H9 (cell line): ENCODE data around the gene MAN1A1. TPM values are rescaled to one million over a fixed set of nuclear protein-coding genes. Genes with fewer than 3 reads are reported as not detected.

Source experiments
- DNase-seq: peaks from one replicate; pipeline ENCODE4 v3.0.0-alpha.2; 2017
- H2AFZ ChIP-seq: one replicate; pipeline ENCODE4 v1.6.1; 2013; ENCODE audit warnings: mild to moderate bottlenecking, low read length, control low read depth, moderate library complexity
- H2AK5ac ChIP-seq: 2 replicates; pipeline ENCODE4 v1.6.1; 2013; ENCODE audit warnings: low read length, control low read depth, mixed read lengths; ENCODE audit not compliant: insufficient read length
- H2BK120ac ChIP-seq: one replicate; pipeline ENCODE4 v1.6.1; 2013; ENCODE audit warnings: low read depth, mild to moderate bottlenecking, low read length, control low read depth, inconsistent platforms; ENCODE audit not compliant: poor library complexity, severe bottlenecking
- H2BK12ac ChIP-seq: 2 replicates; pipeline ENCODE4 v1.6.1; 2013; ENCODE audit warnings: low read length, control low read depth, mixed read lengths, low read depth; ENCODE audit not compliant: insufficient read length
- H2BK15ac ChIP-seq: 2 replicates; pipeline ENCODE4 v1.6.1; 2013; ENCODE audit warnings: low read depth, low read length, control low read depth
- H2BK20ac ChIP-seq: one replicate; pipeline ENCODE4 v1.6.1; 2013; ENCODE audit warnings: low read depth, mild to moderate bottlenecking, low read length, control low read depth, inconsistent platforms; ENCODE audit not compliant: poor library complexity, severe bottlenecking
- H2BK5ac ChIP-seq: 2 replicates; pipeline ENCODE4 v1.6.1; 2013; ENCODE audit warnings: low read length, control low read depth, mixed read lengths; ENCODE audit not compliant: insufficient read length
- H3K14ac ChIP-seq: 2 replicates; pipeline ENCODE4 v1.6.1; 2013; ENCODE audit warnings: low read length, control low read depth; ENCODE audit not compliant: insufficient read depth
- H3K18ac ChIP-seq: 2 replicates; pipeline ENCODE4 v1.6.1; 2013; ENCODE audit warnings: low read depth, mild to moderate bottlenecking, mixed read lengths, low read length, control low read depth; ENCODE audit not compliant: insufficient read length
- H3K23ac ChIP-seq: 2 replicates; pipeline ENCODE4 v1.6.1; 2013; ENCODE audit warnings: low read length, control low read depth, mixed read lengths, low read depth; ENCODE audit not compliant: insufficient read length
- H3K23me2 ChIP-seq: 2 replicates; pipeline ENCODE4 v1.6.1; 2013; ENCODE audit warnings: low read depth, mild to moderate bottlenecking, mixed read lengths, low read length, control low read depth; ENCODE audit not compliant: insufficient read length, poor library complexity, severe bottlenecking
- H3K27ac ChIP-seq: 2 replicates; pipeline ENCODE4 v1.5.1; 2013; ENCODE audit warnings: low read length, control low read depth, mixed read lengths, low read depth; ENCODE audit not compliant: insufficient read length
- H3K27me3 ChIP-seq: 2 replicates; pipeline ENCODE4 v1.6.1; 2013; ENCODE audit warnings: low read length, control low read depth, inconsistent platforms; ENCODE audit not compliant: insufficient read depth
- H3K4ac ChIP-seq: 2 replicates; pipeline ENCODE4 v1.6.1; 2013; ENCODE audit warnings: low read depth, mild to moderate bottlenecking, control low read depth, inconsistent platforms, low read length, moderate library complexity
- H3K4me1 ChIP-seq: 2 replicates; pipeline ENCODE4 v1.6.1; 2013; ENCODE audit warnings: low read length, control low read depth, inconsistent platforms; ENCODE audit not compliant: insufficient read depth
- H3K4me2 ChIP-seq: 2 replicates; pipeline ENCODE4 v1.6.1; 2013; ENCODE audit warnings: low read length, control low read depth, mixed read lengths; ENCODE audit not compliant: insufficient read length, insufficient read depth
- H3K56ac ChIP-seq: 2 replicates; pipeline ENCODE4 v1.6.1; 2013; ENCODE audit warnings: low read depth, mild to moderate bottlenecking, mixed read lengths, low read length, control low read depth; ENCODE audit not compliant: insufficient read length
- H3K79me1 ChIP-seq: 2 replicates; pipeline ENCODE4 v1.6.1; 2013; ENCODE audit warnings: low read depth, mild to moderate bottlenecking, moderate library complexity, low read length, control low read depth, inconsistent platforms; ENCODE audit not compliant: insufficient read depth, poor library complexity, severe bottlenecking
- H3K79me2 ChIP-seq: 2 replicates; pipeline ENCODE4 v1.6.1; 2013; ENCODE audit warnings: low read length, control low read depth, inconsistent platforms; ENCODE audit not compliant: insufficient read depth
- H3K9ac ChIP-seq: 2 replicates; pipeline ENCODE4 v1.6.1; 2013; ENCODE audit warnings: low read length, control low read depth, mixed read lengths; ENCODE audit not compliant: insufficient read length; ENCODE audit errors: extremely low read depth
- H3K9me3 ChIP-seq: one replicate; pipeline ENCODE4 v1.6.1; 2013; ENCODE audit warnings: low read depth, low read length, inconsistent platforms; ENCODE audit not compliant: control insufficient read depth
- H3T11ph ChIP-seq: one replicate; pipeline ENCODE4 v1.6.1; 2013; ENCODE audit warnings: mild to moderate bottlenecking, low read length, control low read depth, inconsistent platforms
- H4K20me1 ChIP-seq: one replicate; pipeline ENCODE4 v1.6.1; 2013; ENCODE audit not compliant: control insufficient read depth, insufficient read length, insufficient read depth
- H4K5ac ChIP-seq: 2 replicates; pipeline ENCODE4 v1.6.1; 2013; ENCODE audit warnings: low read depth, mild to moderate bottlenecking, mixed read lengths, low read length, control low read depth; ENCODE audit not compliant: insufficient read length
- H4K8ac ChIP-seq: replicated peaks from 2 replicates; pipeline ENCODE4 v1.6.1; 2013; ENCODE audit warnings: low read length, control low read depth, mixed read lengths, low read depth; ENCODE audit not compliant: insufficient read length
- H4K91ac ChIP-seq: 2 replicates; pipeline ENCODE4 v1.6.1; 2013; ENCODE audit warnings: low read depth, mild to moderate bottlenecking, moderate library complexity, mixed read lengths, low read length, control low read depth; ENCODE audit not compliant: insufficient read length
- H3K27ac Mint-ChIP-seq, 3 experiments: 2 replicates in 2 of 3; 3 replicates in 1 of 3; pipeline ENCODE4 v1.8.0; 2020 to 2021; ENCODE audit warnings: mixed read lengths in 3 of 3, mild to moderate bottlenecking in 1 of 3, moderate library complexity in 1 of 3
- H3K27me3 Mint-ChIP-seq: 2 replicates; pipeline ENCODE4 v1.8.0; 2021; ENCODE audit warnings: low read depth, mild to moderate bottlenecking, moderate library complexity, mixed read lengths
- H3K36me3 Mint-ChIP-seq, 3 experiments: 2 replicates in 2 of 3; 3 replicates in 1 of 3; pipeline ENCODE4 v1.8.0; 2020 to 2021; ENCODE audit warnings: low read depth in 3 of 3, mixed read lengths in 3 of 3; ENCODE audit not compliant: insufficient read depth in 1 of 3
- H3K4me1 Mint-ChIP-seq, 2 experiments: 2 replicates each; pipeline ENCODE4 v1.8.0; 2020; ENCODE audit warnings: mixed read lengths in 2 of 2
- H3K4me3 Mint-ChIP-seq, 2 experiments: 2 replicates in 1 of 2; 3 replicates in 1 of 2; pipeline ENCODE4 v1.8.0; 2020 to 2021; ENCODE audit warnings: mild to moderate bottlenecking in 2 of 2, mixed read lengths in 2 of 2, moderate library complexity in 1 of 2
- H3K9me3 Mint-ChIP-seq, 2 experiments: 2 replicates in 1 of 2; 3 replicates in 1 of 2; pipeline ENCODE4 v1.8.0; 2020; ENCODE audit warnings: mild to moderate bottlenecking in 2 of 2, mixed read lengths in 2 of 2, moderate library complexity in 1 of 2
- WGBS: extraction: QIAGEN DNeasy Blood & Tissue Kit; methylation state at CpG from one replicate; pipeline ENCODE4 v1.1.7; 2013; ENCODE audit warnings: missing lambda C conversion rate, low lambda C conversion rate, mixed read lengths; ENCODE audit not compliant: insufficient read length; ENCODE audit errors: extremely low coverage; 5-methylcytosine and 5-hydroxymethylcytosine counted together
- total RNA-seq: library from RNA; stranded (reverse); gene quantifications from 2 replicates; pipeline ENCODE4 v1.2.1, GENCODE V29; 2021
- TF ChIP-seq, protein P1 (sequence below): fragments of 200-600 bp; sonication (generic); conservative IDR thresholded peaks from 3 replicates; pipeline ENCODE4 v1.8.0; 2021; ENCODE audit warnings: antibody characterized with exemption, mild to moderate bottlenecking

The MAN1A1 gene
- total RNA-seq, 1 experiment from 2014 or later: 1.6 TPM

DNA sequence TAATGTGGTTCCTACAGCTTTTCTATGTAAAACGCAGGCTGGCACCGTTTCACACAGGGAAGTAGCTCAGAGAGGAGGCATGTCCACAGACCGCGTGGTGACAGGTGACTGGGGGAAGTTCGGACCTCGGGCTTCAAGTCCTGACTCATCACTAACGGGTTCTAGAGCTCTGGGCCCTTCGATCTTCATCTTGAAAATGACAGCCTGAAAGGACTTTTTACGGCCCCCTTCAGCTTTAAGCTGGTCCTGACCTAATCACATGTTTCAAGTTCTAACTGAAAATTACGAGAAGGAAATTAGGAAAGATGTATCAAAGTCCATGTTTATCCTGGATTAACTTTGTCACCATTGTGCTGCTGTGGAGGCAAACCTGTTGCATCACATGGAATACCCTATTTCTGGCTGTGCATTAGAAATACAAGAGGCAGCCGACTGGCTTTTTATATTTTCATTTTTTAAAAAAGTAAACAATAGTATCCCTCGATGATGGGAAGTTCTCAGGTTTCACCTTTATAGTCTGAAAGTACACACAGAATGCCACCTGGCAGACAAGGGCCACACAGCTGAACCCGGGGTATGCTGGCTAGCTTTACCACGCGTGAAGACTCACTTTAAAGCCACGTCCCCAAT, 2.0 kb downstream of the MAN1A1 start:
- Histone ChIP-seq H3K9me3 (no peaks in the 10 kb centered on the region), H3K27me3 (peaks cover 4% of the 10 kb centered on the region; the same call in 1 of the 2 replicates), H3K14ac (no peak overlapping the region), H3T11ph (no peak overlapping the region), H3K4ac (no peak overlapping the region), H2AFZ (no peak overlapping the region), H3K23ac (no peak overlapping the region), H3K23me2 (peaks cover 18% of the 10 kb centered on the region), H3K79me1 (no peaks in the 10 kb centered on the region), H4K20me1 (no peaks in the 10 kb centered on the region), H3K27ac (no peak overlapping the region), H3K18ac (no peak overlapping the region), H2BK120ac (no peak overlapping the region), H2BK12ac (no peak overlapping the region), H3K79me2 (no peaks in the 10 kb centered on the region), H2BK20ac (no peak overlapping the region), H2AK5ac (no peak overlapping the region), H2BK5ac (no peak overlapping the region), H4K5ac (no peak overlapping the region), H4K8ac (no peak overlapping the region), H3K56ac (no peak overlapping the region), H3K4me1 (peaks cover 4% of the 10 kb centered on the region; the same call in 1 of the 2 replicates), H3K9ac (no peak overlapping the region), H3K4me2 (peak overlapping the region; percentile 90), H2BK15ac (no peak overlapping the region), H4K91ac (no peak overlapping the region)
- H3K4me1 Mint-ChIP-seq: peaks cover 10 to 12% of the 10 kb centered on the region in 2 experiments
- no peak for DNase-seq
- H3K36me3 Mint-ChIP-seq: no peaks in the 10 kb centered on the region
- H3K27me3 Mint-ChIP-seq: peaks cover 45% of the 10 kb centered on the region
- no peaks in the 10 kb centered on the region for H3K9me3 Mint-ChIP-seq
- TF ChIP-seq, protein P1, sequence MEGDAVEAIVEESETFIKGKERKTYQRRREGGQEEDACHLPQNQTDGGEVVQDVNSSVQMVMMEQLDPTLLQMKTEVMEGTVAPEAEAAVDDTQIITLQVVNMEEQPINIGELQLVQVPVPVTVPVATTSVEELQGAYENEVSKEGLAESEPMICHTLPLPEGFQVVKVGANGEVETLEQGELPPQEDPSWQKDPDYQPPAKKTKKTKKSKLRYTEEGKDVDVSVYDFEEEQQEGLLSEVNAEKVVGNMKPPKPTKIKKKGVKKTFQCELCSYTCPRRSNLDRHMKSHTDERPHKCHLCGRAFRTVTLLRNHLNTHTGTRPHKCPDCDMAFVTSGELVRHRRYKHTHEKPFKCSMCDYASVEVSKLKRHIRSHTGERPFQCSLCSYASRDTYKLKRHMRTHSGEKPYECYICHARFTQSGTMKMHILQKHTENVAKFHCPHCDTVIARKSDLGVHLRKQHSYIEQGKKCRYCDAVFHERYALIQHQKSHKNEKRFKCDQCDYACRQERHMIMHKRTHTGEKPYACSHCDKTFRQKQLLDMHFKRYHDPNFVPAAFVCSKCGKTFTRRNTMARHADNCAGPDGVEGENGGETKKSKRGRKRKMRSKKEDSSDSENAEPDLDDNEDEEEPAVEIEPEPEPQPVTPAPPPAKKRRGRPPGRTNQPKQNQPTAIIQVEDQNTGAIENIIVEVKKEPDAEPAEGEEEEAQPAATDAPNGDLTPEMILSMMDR: no peak
- no peak overlapping the region for H3K27ac Mint-ChIP-seq
- H3K4me3 Mint-ChIP-seq: peak overlapping the region; percentile 56 to 80
- WGBS: no CpG with 5 or more reads among the region's 16 CpGs
